ENCODE data around the gene CHI3L1.

DNA sequence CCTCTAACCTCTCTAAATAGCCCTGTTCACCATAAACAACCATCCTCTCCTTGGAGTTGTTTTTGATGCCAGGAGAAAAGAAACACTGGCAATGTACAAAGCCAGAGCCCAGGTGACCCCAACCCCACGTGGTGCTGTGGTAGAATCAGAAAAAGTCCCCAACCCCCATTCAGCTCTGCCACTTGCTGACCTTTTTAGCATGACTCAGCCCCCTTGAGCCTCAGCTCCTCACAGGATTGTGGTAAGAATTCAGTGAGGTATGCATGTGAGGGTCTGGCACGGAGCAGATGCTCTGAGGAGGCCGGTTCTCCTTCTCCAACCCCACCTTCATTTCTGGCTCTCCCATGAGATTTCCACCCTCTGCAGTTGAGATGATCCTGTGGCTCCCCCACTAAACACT lies 11.1 kb upstream of the CHI3L1 start:
- TF ChIP-seq CTCF (IDR thresholded peaks at IDR 0.05) (no peak), POLR2A (IDR thresholded peaks at IDR 0.05; ENCODE audit: low read depth) (no peak)

All from esophagus muscularis mucosa (tissue), 3 donors.